Neural progenitor cell (in vitro differentiated cells): Measurements from ENCODE around the gene EED. TPM values are rescaled to one million over a fixed set of nuclear protein-coding genes. Genes with fewer than 3 reads are reported as not detected.

Source experiments
- DNase-seq: peaks from one replicate; pipeline ENCODE4 v3.0.0-alpha.2; 2016; ENCODE audit warnings: low spot score
- H2AFZ ChIP-seq: fragments of 200-600 bp; sonication (generic); replicated peaks from 2 replicates; pipeline ENCODE4 v1.6.1; 2016; ENCODE audit warnings: antibody characterized with exemption
- H3F3A ChIP-seq: fragments of 200-600 bp; sonication (generic); 2 replicates; pipeline ENCODE4 v1.6.1; 2016; ENCODE audit warnings: antibody characterized with exemption, low read depth
- H3K27ac ChIP-seq: fragments of 200-600 bp; sonication (generic); 2 replicates; pipeline ENCODE4 v1.5.1; 2016; ENCODE audit warnings: mild to moderate bottlenecking
- H3K27me3 ChIP-seq: fragments of 200-600 bp; sonication (generic); 2 replicates; pipeline ENCODE4 v1.6.1; 2016; ENCODE audit warnings: mild to moderate bottlenecking, moderate library complexity
- H3K36me3 ChIP-seq: fragments of 200-600 bp; sonication (generic); 2 replicates; pipeline ENCODE4 v1.5.1; 2016
- H3K4me1 ChIP-seq: fragments of 200-600 bp; sonication (generic); 2 replicates; pipeline ENCODE4 v1.6.1; 2016; ENCODE audit warnings: mixed run types
- H3K4me2 ChIP-seq: fragments of 200-600 bp; sonication (generic); 2 replicates; pipeline ENCODE4 v1.6.1; 2016
- H3K4me3 ChIP-seq: fragments of 200-600 bp; sonication (generic); 2 replicates; pipeline ENCODE4 v1.5.1; 2016
- H3K79me2 ChIP-seq: fragments of 200-600 bp; sonication (generic); 2 replicates; pipeline ENCODE4 v1.6.1; 2016; ENCODE audit warnings: low read depth
- H3K9ac ChIP-seq: fragments of 200-600 bp; sonication (generic); 2 replicates; pipeline ENCODE4 v1.6.1; 2016
- H3K9me3 ChIP-seq: fragments of 200-600 bp; sonication (generic); 2 replicates; pipeline ENCODE4 v1.5.1; 2016; ENCODE audit warnings: low read depth
- H4K20me1 ChIP-seq: fragments of 200-600 bp; sonication (generic); 2 replicates; pipeline ENCODE4 v1.6.1; 2016; ENCODE audit warnings: low read depth
- H3K27ac Mint-ChIP-seq: 3 replicates; pipeline ENCODE4 v1.8.0; 2021; ENCODE audit warnings: mixed read lengths
- H3K27me3 Mint-ChIP-seq: 2 replicates; pipeline ENCODE4 v1.8.0; 2022; ENCODE audit warnings: low read depth, mild to moderate bottlenecking, inconsistent platforms, moderate library complexity, mixed read lengths; ENCODE audit not compliant: insufficient read depth
- H3K36me3 Mint-ChIP-seq: 3 replicates; pipeline ENCODE4 v1.8.0; 2021; ENCODE audit warnings: mixed read lengths
- H3K4me1 Mint-ChIP-seq: 3 replicates; pipeline ENCODE4 v1.8.0; 2021; ENCODE audit warnings: mixed read lengths
- H3K4me3 Mint-ChIP-seq: 3 replicates; pipeline ENCODE4 v1.8.0; 2021; ENCODE audit warnings: mild to moderate bottlenecking, moderate library complexity, mixed read lengths
- H3K9me3 Mint-ChIP-seq: 3 replicates; pipeline ENCODE4 v1.8.0; 2020; ENCODE audit warnings: mixed read lengths
- EZH2 ChIP-seq: fragments of 200-600 bp; sonication (generic); IDR thresholded peaks from 2 replicates; pipeline ENCODE4 v1.6.1; 2017; ENCODE audit warnings: antibody characterized with exemption, mild to moderate bottlenecking, moderate library complexity
- EZH2phosphoT487 ChIP-seq: fragments of 200-600 bp; sonication (generic); IDR thresholded peaks from 2 replicates; pipeline ENCODE4 v1.6.1; 2017; ENCODE audit warnings: antibody characterized with exemption
- total RNA-seq: library from RNA; depleted of rRNA; stranded (reverse); fragments of >200 nt; gene quantifications from 2 replicates; pipeline ENCODE4 v1.2.3, GENCODE V29; 2015; ENCODE audit warnings: low replicate concordance
- TF ChIP-seq, protein P1 (sequence below): fragments of 200-600 bp; sonication (generic); IDR thresholded peaks from 2 replicates; pipeline ENCODE4 v1.5.1; 2017; ENCODE audit warnings: antibody characterized with exemption, mild to moderate bottlenecking

The EED gene, protein sequence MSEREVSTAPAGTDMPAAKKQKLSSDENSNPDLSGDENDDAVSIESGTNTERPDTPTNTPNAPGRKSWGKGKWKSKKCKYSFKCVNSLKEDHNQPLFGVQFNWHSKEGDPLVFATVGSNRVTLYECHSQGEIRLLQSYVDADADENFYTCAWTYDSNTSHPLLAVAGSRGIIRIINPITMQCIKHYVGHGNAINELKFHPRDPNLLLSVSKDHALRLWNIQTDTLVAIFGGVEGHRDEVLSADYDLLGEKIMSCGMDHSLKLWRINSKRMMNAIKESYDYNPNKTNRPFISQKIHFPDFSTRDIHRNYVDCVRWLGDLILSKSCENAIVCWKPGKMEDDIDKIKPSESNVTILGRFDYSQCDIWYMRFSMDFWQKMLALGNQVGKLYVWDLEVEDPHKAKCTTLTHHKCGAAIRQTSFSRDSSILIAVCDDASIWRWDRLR
- 44.2 and 64.9 TPM in 2 replicates for total RNA-seq

DNA sequence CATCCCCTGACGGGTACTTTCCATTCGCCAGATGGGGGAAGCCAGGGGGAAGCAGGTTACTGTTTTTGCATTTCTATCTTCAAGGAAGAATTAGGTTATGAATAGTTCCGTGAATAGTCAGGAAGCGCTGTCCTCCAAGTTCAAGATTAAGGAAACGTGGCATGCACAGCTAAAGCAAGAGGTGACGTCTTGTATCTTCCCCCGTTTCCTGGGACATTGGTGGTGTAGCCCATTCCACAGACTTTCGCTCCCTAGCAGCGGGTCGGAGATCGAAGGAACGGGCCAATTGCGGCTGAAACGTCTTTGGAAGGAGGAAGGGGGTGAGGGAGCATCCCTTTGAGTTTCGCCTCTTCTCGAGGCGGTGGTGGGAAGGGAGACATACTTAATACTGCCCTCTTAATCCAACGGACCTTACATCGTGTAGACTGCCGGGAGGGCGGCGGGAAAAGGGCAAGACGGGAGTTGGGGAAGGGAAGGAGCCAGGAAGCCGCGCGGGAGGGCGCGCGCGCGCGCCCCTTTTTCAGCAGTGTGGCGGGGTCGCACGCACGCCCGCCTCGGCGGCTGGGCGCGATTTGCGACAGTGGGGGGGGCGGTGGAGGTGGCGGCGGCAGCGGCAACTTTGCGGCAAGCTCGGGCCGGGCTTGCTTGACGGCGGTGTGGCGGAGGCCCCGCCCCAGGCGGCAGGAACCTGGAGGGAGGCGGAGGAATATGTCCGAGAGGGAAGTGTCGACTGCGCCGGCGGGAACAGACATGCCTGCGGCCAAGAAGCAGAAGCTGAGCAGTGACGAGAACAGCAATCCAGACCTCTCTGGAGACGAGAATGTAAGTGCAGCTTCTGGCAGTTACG lies at the start of gene EED:
Gene EED, plus strand, starts transcription at position 232 of the 847 bp plus-strand sequence. Its CDS starts 477 bp downstream, at position 709.
- Mint-ChIP-seq H3K4me1 (peaks cover 29% of the 10 kb centered on the region), H3K4me3 (no peak within 1 kb of the TSS), H3K36me3 (no peaks in the 10 kb centered on the region), H3K27ac (no peak within 1 kb of the TSS), H3K27me3 (no peaks in the 10 kb centered on the region), H3K9me3 (no peaks in the 10 kb centered on the region)
- peaks cover 46% of the 10 kb centered on the region for H3K79me2 ChIP-seq
- no peaks in the 10 kb centered on the region for H3K27me3 ChIP-seq
- H4K20me1 ChIP-seq, result peaks cover 40% of the 10 kb centered on the region
- H3K27ac ChIP-seq, result peak within 1 kb of the TSS; percentile 100
- H3K36me3 ChIP-seq, result no peaks in the 10 kb centered on the region
- peak within 1 kb of the TSS; percentile 99 for H3K9ac ChIP-seq
- H3K9me3 ChIP-seq, result no peaks in the 10 kb centered on the region
- H3F3A ChIP-seq, result peaks cover 16% of the 10 kb centered on the region
- H2AFZ ChIP-seq, result peak within 1 kb of the TSS; percentile 88
- TF ChIP-seq, protein P1, sequence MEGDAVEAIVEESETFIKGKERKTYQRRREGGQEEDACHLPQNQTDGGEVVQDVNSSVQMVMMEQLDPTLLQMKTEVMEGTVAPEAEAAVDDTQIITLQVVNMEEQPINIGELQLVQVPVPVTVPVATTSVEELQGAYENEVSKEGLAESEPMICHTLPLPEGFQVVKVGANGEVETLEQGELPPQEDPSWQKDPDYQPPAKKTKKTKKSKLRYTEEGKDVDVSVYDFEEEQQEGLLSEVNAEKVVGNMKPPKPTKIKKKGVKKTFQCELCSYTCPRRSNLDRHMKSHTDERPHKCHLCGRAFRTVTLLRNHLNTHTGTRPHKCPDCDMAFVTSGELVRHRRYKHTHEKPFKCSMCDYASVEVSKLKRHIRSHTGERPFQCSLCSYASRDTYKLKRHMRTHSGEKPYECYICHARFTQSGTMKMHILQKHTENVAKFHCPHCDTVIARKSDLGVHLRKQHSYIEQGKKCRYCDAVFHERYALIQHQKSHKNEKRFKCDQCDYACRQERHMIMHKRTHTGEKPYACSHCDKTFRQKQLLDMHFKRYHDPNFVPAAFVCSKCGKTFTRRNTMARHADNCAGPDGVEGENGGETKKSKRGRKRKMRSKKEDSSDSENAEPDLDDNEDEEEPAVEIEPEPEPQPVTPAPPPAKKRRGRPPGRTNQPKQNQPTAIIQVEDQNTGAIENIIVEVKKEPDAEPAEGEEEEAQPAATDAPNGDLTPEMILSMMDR, result no peak
- TF ChIP-seq EZH2 (no peak), EZH2phosphoT487 (no peak)
- H3K4me3 ChIP-seq, result peak within 1 kb of the TSS; percentile 77
- H3K4me1 ChIP-seq, result peaks cover 31% of the 10 kb centered on the region
- H3K4me2 ChIP-seq, result peak within 1 kb of the TSS; percentile 98
- peak; percentile 98 for DNase-seq

DNA sequence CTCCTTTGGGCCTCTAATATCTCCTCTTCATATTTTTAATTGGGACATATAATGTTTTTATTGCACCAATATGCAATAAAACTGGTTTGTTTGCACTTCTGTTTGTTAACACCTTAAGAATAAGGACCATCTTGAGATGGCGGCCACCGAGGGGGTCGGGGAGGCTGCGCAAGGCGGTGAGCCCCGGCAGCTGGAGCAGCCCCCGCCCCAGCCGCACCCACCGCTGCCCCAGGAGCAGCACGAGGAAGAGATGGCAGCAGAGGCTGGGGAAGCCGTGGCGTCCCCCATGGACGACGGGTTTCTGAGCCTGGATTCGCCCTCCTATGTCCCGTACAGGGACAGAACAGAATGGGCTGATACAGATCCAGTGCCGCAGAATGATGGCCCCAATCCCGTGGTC lies 49.6 kb upstream of the EED start:
- H2AFZ ChIP-seq, result no peak overlapping the region
- H3K27ac ChIP-seq, result no peak overlapping the region
- no peaks in the 10 kb centered on the region for H3K9me3 ChIP-seq
- H3K36me3 ChIP-seq, result no peaks in the 10 kb centered on the region
- H3K27me3 Mint-ChIP-seq, result peaks cover 3% of the 10 kb centered on the region
- peaks cover 6% of the 10 kb centered on the region for H3K4me1 Mint-ChIP-seq
- H3K27ac Mint-ChIP-seq, result no peak overlapping the region
- H3F3A ChIP-seq, result no peaks in the 10 kb centered on the region
- H3K27me3 ChIP-seq, result peaks cover 12% of the 10 kb centered on the region
- no peak for DNase-seq
- no peak overlapping the region for H3K9ac ChIP-seq
- no peaks in the 10 kb centered on the region for H3K9me3 Mint-ChIP-seq
- H3K4me3 ChIP-seq, result no peak overlapping the region
- no peaks in the 10 kb centered on the region for H3K79me2 ChIP-seq
- H3K36me3 Mint-ChIP-seq, result no peaks in the 10 kb centered on the region
- H3K4me3 Mint-ChIP-seq, result no peak overlapping the region
- no peak overlapping the region for H3K4me2 ChIP-seq
- no peak for TF ChIP-seq EZH2phosphoT487
- no peak for TF ChIP-seq EZH2
- TF ChIP-seq, protein P1, result no peak
- H3K4me1 ChIP-seq, result no peaks in the 10 kb centered on the region
- H4K20me1 ChIP-seq, result no peaks in the 10 kb centered on the region

DNA sequence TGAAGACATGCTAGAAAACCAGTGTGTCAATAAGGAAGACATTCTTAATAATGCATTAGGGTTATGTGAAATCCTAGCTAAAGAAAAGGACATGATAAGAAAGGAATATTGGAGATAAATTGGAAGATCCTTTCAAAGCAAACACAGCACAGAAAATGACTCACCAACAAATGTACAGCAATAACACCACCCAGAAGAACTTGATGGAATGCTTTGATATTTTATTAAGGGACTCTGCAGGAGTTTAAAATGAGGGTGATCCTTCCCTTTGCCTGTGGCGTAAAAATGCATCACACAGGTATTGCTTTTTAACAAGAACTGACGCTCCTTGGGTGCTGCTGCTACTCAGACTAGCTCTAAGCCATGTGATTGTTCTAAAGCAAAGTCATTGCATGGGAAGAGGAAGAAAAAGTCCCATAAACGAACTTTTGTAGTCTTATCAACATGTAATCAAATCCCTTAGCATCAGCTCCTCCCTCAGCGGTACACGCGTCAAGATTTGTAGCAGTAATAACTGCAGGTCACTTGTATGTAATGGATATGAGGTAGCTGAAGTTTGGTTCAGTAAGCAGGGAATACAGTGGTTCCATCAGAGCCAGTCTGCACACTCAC lies 48.4 kb upstream of the EED start:
- no peaks in the 10 kb centered on the region for H3K4me1 ChIP-seq
- H3K9me3 Mint-ChIP-seq, result no peaks in the 10 kb centered on the region
- peaks cover 6% of the 10 kb centered on the region for H3K4me1 Mint-ChIP-seq
- H3K36me3 Mint-ChIP-seq, result no peaks in the 10 kb centered on the region
- H3K27ac Mint-ChIP-seq, result no peak overlapping the region
- no peak overlapping the region for H3K27ac ChIP-seq
- no peaks in the 10 kb centered on the region for H3K27me3 Mint-ChIP-seq
- no peaks in the 10 kb centered on the region for H3F3A ChIP-seq
- no peaks in the 10 kb centered on the region for H3K9me3 ChIP-seq
- H4K20me1 ChIP-seq, result no peaks in the 10 kb centered on the region
- no peaks in the 10 kb centered on the region for H3K36me3 ChIP-seq
- no peak overlapping the region for H2AFZ ChIP-seq
- TF ChIP-seq EZH2phosphoT487 (no peak), EZH2 (no peak)
- TF ChIP-seq, protein P1, result no peak
- H3K4me3 ChIP-seq, result no peak overlapping the region
- H3K27me3 ChIP-seq, result peaks cover 14% of the 10 kb centered on the region
- H3K4me3 Mint-ChIP-seq, result no peak overlapping the region
- no peak overlapping the region for H3K9ac ChIP-seq
- no peak for DNase-seq
- H3K4me2 ChIP-seq, result no peak overlapping the region
- H3K79me2 ChIP-seq, result no peaks in the 10 kb centered on the region
